Pancreas (tissue), 10 donors: ENCODE measurements around the gene TMC1. TPM values are rescaled to one million over a fixed set of nuclear protein-coding genes. Genes with fewer than 3 reads are reported as not detected.
"Not testable (repeated sequence)": the region's sequence is repeated elsewhere in the genome, so short reads cannot be mapped to it uniquely, and the experiment has no call there.

Experiments
- ATAC-seq, 4 donors: fragments of 200-7000 bp; cut with Tn5 transposase; one replicate each; pipeline versions ENCODE4 v1.8.0 to v1.9.1; 2020; ENCODE audit warnings: mild to moderate bottlenecking in 4 of 4, moderate library complexity in 4 of 4
- DNase-seq, 6 donors: peaks; one replicate each; pipeline ENCODE4 v3.0.0-alpha.2; 2020
- FAIRE-seq: peaks from 2 replicates; lab custom pipeline; 2012; peaks lifted over from hg19 to GRCh38; lab: Jason Lieb, UNC
- H3K27ac ChIP-seq, 4 donors: fragments of 200-600 bp; sonication (generic); 1 replicate in 3 of 4; 2 replicates in 1 of 4; pipeline versions ENCODE4 v1.5.0 to v1.8.0; 2020
- H3K27me3 ChIP-seq, 4 donors: fragments of 200-600 bp; one replicate each; pipeline ENCODE4 v1.8.0; 2021
- H3K36me3 ChIP-seq, 3 donors: fragments of 200-600 bp; sonication (generic) in 1 of 3; one replicate each; pipeline versions ENCODE4 v1.5.0 to v1.8.0; 2020 to 2021
- H3K4me1 ChIP-seq, 3 donors: fragments of 200-600 bp; one replicate each; pipeline ENCODE4 v1.8.0; 2021
- H3K4me3 ChIP-seq, 4 donors: fragments of 200-600 bp; sonication (generic) in 2 of 4; one replicate each; pipeline versions ENCODE4 v1.5.0 to v1.8.0; 2020 to 2021
- H3K9me3 ChIP-seq, 4 donors: fragments of 200-600 bp; one replicate each; pipeline ENCODE4 v1.8.0; 2021
- WGBS, 2 donors: extraction: QIAGEN DNeasy Blood & Tissue Kit; methylation state at CpG; one replicate each; pipeline ENCODE4 v1.1.7; 2013; 5-methylcytosine and 5-hydroxymethylcytosine counted together
- intact Hi-C, 3 donors: fragments of 100-400 bp; cut with DNase I; formaldehyde crosslinking; loops; one replicate each; pipeline versions ENCODE4 v1.11.1 to v1.14.2; 2022
- polyA plus RNA-seq, 2 donors: library from polyadenylated mRNA; stranded (reverse); fragments of 200-250 nt; gene quantifications; one replicate each; pipeline ENCODE4 v1.2.3, GENCODE V29; 2013
- total RNA-seq, 6 donors: library from RNA; stranded (reverse); fragmentation: NEBNext Ultra II Directional in 4 of 6; extraction: Animal tissue kit (Norgen Biotek cat#: 25700) in 4 of 6; gene quantifications; one replicate each; pipeline versions ENCODE4 v1.2.1 to v1.2.4, GENCODE V29; 2021 to 2023
- TF ChIP-seq, protein P1 (sequence below), 4 donors: fragments of 200-600 bp; sonication (generic) in 3 of 4; IDR thresholded peaks; one replicate each; pipeline versions ENCODE4 v1.5.0 to v1.8.0; 2021; ENCODE audit warnings: antibody characterized with exemption in 4 of 4
- donor health status: healthy with polysubstance abuse.
- donor health status: DM: no; HTN: no; CAD: no; lungs with moderate emphysema.
- donor health status: DM: no; HTN: no; CAD: no.
- donor health status: control.
- donor health status: control.
- donor health status: Bipolar disorder and iron deficiency.
- donor health status: DM: yes; HTN: yes; CAD: no.
- donor health status: DM: no; HTN: no; CAD: no.
- donor health status: DM: no; HTN: no; CAD: no.
- donor health status: DM: yes; HTN: yes; CAD: no.

TMC1 gene
- total and polyA plus RNA-seq, 8 donors: not detected

DNA sequence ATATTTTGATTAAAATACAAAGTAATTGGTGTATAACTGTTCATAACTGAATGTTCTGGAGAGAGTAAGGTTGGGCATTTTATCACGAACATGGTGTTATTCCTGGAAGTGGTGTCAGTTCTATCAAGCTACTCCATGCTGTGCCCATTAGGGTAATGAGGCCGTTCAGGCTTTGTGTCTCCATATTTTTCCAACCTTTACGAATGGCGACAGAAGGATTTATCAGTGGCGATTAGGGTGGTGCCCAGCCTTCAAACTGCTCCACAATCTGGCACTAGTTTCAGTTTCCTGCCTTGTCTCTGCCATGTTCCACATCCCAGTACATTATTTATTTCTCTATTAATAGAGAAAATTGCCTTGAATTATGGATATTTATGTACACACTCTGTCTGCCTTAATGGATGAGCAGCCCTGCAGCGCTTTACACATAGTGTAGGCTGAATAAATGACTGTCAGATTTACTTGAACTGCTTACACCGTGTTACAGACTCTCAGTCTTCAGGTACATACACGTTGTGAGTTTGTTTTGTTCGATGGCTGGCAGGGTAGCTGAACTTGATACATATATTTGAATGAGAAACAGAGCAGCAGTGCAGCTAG lies 23.9 kb upstream of the TMC1 start:
- ATAC-seq (peak in 1 of 4 donors; percentile 22), FAIRE-seq (no peak), DNase-seq (no peak)
- no peak overlapping the region for H3K27ac ChIP-seq
- no peaks in the 10 kb centered on the region for H3K27me3 ChIP-seq
- TF ChIP-seq, protein P1, sequence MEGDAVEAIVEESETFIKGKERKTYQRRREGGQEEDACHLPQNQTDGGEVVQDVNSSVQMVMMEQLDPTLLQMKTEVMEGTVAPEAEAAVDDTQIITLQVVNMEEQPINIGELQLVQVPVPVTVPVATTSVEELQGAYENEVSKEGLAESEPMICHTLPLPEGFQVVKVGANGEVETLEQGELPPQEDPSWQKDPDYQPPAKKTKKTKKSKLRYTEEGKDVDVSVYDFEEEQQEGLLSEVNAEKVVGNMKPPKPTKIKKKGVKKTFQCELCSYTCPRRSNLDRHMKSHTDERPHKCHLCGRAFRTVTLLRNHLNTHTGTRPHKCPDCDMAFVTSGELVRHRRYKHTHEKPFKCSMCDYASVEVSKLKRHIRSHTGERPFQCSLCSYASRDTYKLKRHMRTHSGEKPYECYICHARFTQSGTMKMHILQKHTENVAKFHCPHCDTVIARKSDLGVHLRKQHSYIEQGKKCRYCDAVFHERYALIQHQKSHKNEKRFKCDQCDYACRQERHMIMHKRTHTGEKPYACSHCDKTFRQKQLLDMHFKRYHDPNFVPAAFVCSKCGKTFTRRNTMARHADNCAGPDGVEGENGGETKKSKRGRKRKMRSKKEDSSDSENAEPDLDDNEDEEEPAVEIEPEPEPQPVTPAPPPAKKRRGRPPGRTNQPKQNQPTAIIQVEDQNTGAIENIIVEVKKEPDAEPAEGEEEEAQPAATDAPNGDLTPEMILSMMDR (IDR thresholded peaks at IDR 0.05): no peak
- no peaks in the 10 kb centered on the region for H3K9me3 ChIP-seq
- H3K4me1 ChIP-seq: no peaks in the 10 kb centered on the region
- no peak overlapping the region for H3K4me3 ChIP-seq
- no peaks in the 10 kb centered on the region for H3K36me3 ChIP-seq
- intact Hi-C loops: no loop called here
- 80 to 81% methylated on average over 9 of the region's 9 CpGs for whole genome bisulfite sequencing, 2 donors

DNA sequence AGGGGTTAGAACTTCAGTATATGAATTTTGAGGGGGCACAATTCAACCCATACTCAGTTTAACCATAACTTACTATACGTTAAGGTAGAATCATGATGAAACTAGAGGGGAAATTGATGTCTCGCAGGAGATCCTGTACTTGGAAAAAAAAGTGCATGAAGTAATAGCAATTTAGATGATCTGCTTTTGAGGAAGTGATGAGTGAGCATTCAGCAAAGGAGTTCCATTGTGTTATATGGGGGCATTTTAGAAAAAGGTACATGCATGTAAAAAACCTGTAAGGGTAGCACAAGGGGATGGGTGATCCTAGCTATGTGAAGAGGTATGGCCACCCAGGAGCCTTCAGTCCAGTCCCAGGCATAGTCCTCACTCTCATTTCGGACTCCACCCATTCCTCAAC lies 14.8 kb upstream of the TMC1 start:
- TF ChIP-seq, protein P1 (IDR thresholded peaks at IDR 0.05): no peak
- no peak for FAIRE-seq
- Histone ChIP-seq H3K27me3 (no peaks in the 10 kb centered on the region), H3K36me3 (no peaks in the 10 kb centered on the region), H3K27ac (no peak overlapping the region), H3K4me3 (no peak overlapping the region), H3K9me3 (no peaks in the 10 kb centered on the region), H3K4me1 (peaks cover 3 to 6% (median 4%) of the 10 kb centered on the region in 3 donors)
- intact Hi-C loops: no loop called here
- ATAC-seq: no peak
- 91 to 95% methylated on average over 3 of the region's 3 CpGs for WGBS, 2 donors
- DNase-seq: no peak

DNA sequence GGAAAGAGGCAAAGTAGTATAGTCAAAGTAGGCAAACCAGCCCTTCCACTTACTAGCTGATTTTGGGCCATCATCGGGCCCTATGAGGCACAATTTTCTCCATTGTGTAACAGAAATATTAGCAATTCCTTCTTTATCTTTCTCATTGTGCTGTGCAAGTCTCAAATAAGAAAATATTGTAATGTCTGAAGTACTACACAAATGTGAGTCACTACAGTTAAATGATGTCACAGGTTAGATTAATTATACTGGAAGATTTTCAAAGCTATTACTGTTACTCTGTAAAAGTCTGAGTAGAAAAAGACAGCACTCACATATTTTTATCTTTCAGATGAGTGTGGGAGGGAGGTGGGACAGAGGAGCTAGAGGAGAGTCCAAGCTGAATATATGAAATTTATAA lies 12.4 kb upstream of the TMC1 start:
- peak; percentile 55 to 83 (median 72) for ATAC-seq
- WGBS, 2 donors: 29 to 52% methylated on average over 1 of the region's 1 CpG
- FAIRE-seq: peak; percentile 9
- TF ChIP-seq, protein P1 (IDR thresholded peaks at IDR 0.05): no peak
- Histone ChIP-seq H3K4me3 (no peak overlapping the region), H3K36me3 (no peaks in the 10 kb centered on the region), H3K9me3 (no peaks in the 10 kb centered on the region), H3K4me1 (peaks cover 3 to 6% (median 4%) of the 10 kb centered on the region in 3 donors), H3K27ac (peak overlapping the region in 2 of 4 donors; percentile 44 to 64), H3K27me3 (no peaks in the 10 kb centered on the region)
- intact Hi-C loops: no loop called here
- no peak for DNase-seq

DNA sequence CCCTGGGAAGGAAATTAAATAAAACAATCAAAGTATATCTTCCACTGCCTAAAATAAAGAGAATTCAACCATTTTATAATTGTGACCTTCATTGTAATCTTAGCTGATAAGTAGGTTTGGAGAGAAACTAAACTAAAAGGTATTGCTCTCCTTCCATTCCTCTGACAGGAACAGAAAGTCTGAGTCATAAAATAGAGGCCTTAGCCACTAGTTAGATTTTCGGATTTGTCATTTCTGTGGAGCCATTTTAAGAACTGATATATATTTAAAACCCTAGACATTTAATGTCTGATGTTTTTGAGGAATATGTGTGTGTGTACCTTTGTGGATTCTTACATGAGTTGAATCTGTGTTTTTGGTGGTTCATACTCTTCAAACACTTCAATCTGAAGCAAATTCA lies 11.8 kb upstream of the TMC1 start:
- TF ChIP-seq, protein P1 (IDR thresholded peaks at IDR 0.05): no peak
- FAIRE-seq: no peak
- peak overlapping the region in 3 of 4 donors; percentile 28 to 64 (median 44) for H3K27ac ChIP-seq

DNA sequence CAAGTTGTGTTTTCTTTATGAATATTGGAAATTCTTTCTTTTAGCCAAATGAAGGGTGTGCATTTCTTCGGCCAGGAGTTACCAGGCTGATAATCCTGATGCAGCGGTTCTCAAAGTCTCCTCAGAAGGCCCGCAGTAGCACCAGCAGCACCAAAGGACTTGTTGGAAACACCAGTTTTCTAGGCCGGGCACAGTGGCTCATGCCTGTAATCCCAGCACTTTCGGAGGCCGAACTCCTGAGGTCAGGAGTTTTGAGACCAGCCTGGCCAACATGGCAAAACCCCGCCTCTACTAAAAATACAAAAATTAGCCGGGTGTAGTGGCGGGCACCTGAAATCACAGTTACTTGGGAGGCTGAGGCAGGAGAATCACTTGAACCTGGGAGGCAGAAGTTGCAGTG lies 397 bp upstream of the TMC1 start:
- H3K4me3 ChIP-seq, H3K36me3 ChIP-seq, H3K4me1 ChIP-seq, H3K9me3 ChIP-seq, H3K27ac ChIP-seq, intact Hi-C loops, DNase-seq, FAIRE-seq, H3K27me3 ChIP-seq, ATAC-seq: not testable (repeated sequence)
- 95 to 96% methylated on average over 9 of the region's 9 CpGs for WGBS, 2 donors

More for the DNA sequence above, 11.8 kb upstream of the TMC1 start:
- Histone ChIP-seq H3K9me3 (no peaks in the 10 kb centered on the region), H3K4me1 (peaks cover 3 to 6% (median 4%) of the 10 kb centered on the region in 3 donors), H3K36me3 (no peaks in the 10 kb centered on the region), H3K27me3 (no peaks in the 10 kb centered on the region), H3K4me3 (no peak overlapping the region)
- intact Hi-C loops: no loop called here
- DNase-seq: no peak
- ATAC-seq: peak; percentile 77 to 92 (median 87)
- 26 to 27% methylated on average over 1 of the region's 1 CpG for WGBS, 2 donors
